Progenitor cell of endocrine pancreas (in vitro differentiated cells): Measurements from ENCODE around the gene ETNK1. TPM values are rescaled to one million over a fixed set of nuclear protein-coding genes. Genes with fewer than 3 reads are reported as not detected.

Source experiments
- DNase-seq: peaks from one replicate; pipeline ENCODE4 v3.0.0; 2021; ENCODE audit warnings: low spot score; ENCODE audit not compliant: unreplicated experiment
- H3K27ac Mint-ChIP-seq: 2 replicates; pipeline ENCODE4 v1.8.0; 2021; ENCODE audit warnings: mild to moderate bottlenecking, moderate library complexity, mixed read lengths
- H3K27me3 Mint-ChIP-seq: 2 replicates; pipeline ENCODE4 v1.8.0; 2021; ENCODE audit warnings: mixed read lengths
- H3K36me3 Mint-ChIP-seq: 2 replicates; pipeline ENCODE4 v1.8.0; 2022; ENCODE audit warnings: mixed read lengths; ENCODE audit not compliant: insufficient read depth
- H3K4me1 Mint-ChIP-seq: 2 replicates; pipeline ENCODE4 v1.8.0; 2021; ENCODE audit warnings: low read depth, mixed read lengths
- H3K4me3 Mint-ChIP-seq: 2 replicates; pipeline ENCODE4 v1.8.0; 2021; ENCODE audit warnings: low read depth, mild to moderate bottlenecking, moderate library complexity, mixed read lengths
- H3K9me3 Mint-ChIP-seq: 2 replicates; pipeline ENCODE4 v1.8.0; 2021; ENCODE audit warnings: low read depth, mixed read lengths
- total RNA-seq: library from RNA; stranded (reverse); gene quantifications from 2 replicates; pipeline ENCODE4 v1.2.1, GENCODE V29; 2021
- TF ChIP-seq, protein P1 (sequence below): fragments of 200-600 bp; sonication (generic); IDR thresholded peaks from one replicate; pipeline ENCODE4 v1.5.0; 2021; ENCODE audit warnings: antibody characterized with exemption, mild to moderate bottlenecking; ENCODE audit not compliant: unreplicated experiment

Gene ETNK1
- total RNA-seq, 1 donor from 2014 or later: 285 TPM

DNA sequence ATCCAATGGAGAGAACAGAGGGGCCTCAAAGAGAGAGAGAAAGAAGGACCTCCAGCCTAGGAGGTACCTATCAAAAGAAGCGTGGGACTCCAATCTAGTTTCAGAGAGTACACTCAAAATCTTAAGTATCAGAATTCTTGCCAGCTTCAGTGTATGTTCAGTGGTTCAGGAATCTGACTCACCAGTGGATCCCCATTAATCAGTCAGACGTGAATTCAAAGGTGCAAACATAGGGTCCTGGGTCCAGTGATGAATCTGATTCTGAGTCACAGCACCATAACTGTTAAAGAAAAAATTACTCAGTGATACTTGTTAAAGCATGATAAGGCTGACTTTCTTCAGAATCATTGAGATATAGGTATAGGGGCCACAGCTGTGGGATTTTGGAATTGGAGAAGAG is 33.2 kb downstream of the ETNK1 start:
- TF ChIP-seq, protein P1, sequence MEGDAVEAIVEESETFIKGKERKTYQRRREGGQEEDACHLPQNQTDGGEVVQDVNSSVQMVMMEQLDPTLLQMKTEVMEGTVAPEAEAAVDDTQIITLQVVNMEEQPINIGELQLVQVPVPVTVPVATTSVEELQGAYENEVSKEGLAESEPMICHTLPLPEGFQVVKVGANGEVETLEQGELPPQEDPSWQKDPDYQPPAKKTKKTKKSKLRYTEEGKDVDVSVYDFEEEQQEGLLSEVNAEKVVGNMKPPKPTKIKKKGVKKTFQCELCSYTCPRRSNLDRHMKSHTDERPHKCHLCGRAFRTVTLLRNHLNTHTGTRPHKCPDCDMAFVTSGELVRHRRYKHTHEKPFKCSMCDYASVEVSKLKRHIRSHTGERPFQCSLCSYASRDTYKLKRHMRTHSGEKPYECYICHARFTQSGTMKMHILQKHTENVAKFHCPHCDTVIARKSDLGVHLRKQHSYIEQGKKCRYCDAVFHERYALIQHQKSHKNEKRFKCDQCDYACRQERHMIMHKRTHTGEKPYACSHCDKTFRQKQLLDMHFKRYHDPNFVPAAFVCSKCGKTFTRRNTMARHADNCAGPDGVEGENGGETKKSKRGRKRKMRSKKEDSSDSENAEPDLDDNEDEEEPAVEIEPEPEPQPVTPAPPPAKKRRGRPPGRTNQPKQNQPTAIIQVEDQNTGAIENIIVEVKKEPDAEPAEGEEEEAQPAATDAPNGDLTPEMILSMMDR: no peak
- Mint-ChIP-seq H3K4me1 (peaks cover 25% of the 10 kb centered on the region), H3K27me3 (no peaks in the 10 kb centered on the region), H3K27ac (peak overlapping the region; percentile 62), H3K36me3 (peaks cover 33% of the 10 kb centered on the region), H3K4me3 (no peak overlapping the region), H3K9me3 (peaks cover 3% of the 10 kb centered on the region)
- DNase-seq: no peak

GRCh38 chr12:22662356-22662755 is 37.4 kb downstream of the ETNK1 start:
- DNase-seq: no peak
- H3K36me3 Mint-ChIP-seq: peaks cover 41% of the 10 kb centered on the region
- peaks cover 28% of the 10 kb centered on the region for H3K4me1 Mint-ChIP-seq
- peak overlapping the region; percentile 28 for H3K27ac Mint-ChIP-seq
- no peaks in the 10 kb centered on the region for H3K27me3 Mint-ChIP-seq
- peaks cover 3% of the 10 kb centered on the region for H3K9me3 Mint-ChIP-seq
- TF ChIP-seq, protein P1: no peak
- H3K4me3 Mint-ChIP-seq: no peak overlapping the region

DNA sequence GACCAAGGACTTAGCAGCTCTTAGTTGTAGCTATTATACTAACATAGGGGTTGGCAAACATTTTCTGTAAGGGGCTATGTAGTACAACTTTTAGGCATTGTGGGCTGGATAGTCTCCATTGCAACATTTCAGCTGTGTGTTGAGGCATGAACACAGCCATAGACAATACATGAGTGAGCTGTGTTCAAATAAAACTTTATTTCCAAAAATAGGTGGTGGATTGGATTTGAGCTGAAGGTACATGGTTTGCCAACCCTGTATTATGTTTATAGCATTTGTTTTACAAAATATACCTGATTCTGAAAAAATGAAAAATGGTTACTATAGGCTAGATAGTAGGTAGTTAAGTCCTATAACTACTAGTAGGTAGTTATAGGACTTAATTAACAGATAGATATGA is 40.5 kb downstream of the ETNK1 start:
- no peaks in the 10 kb centered on the region for H3K9me3 Mint-ChIP-seq
- no peaks in the 10 kb centered on the region for H3K27me3 Mint-ChIP-seq
- peak overlapping the region; percentile 41 for H3K27ac Mint-ChIP-seq
- DNase-seq: no peak
- H3K36me3 Mint-ChIP-seq: peaks cover 29% of the 10 kb centered on the region
- no peak overlapping the region for H3K4me3 Mint-ChIP-seq
- TF ChIP-seq, protein P1: no peak
- H3K4me1 Mint-ChIP-seq: peaks cover 11% of the 10 kb centered on the region

- Mint-ChIP-seq H3K27ac (peak overlapping the region; percentile 26), H3K9me3 (no peaks in the 10 kb centered on the region), H3K4me3 (no peak overlapping the region), H3K4me1 (peaks cover 6% of the 10 kb centered on the region), H3K36me3 (peaks cover 26% of the 10 kb centered on the region), H3K27me3 (no peaks in the 10 kb centered on the region)
- TF ChIP-seq, protein P1: no peak
- no peak for DNase-seq
Observed at GRCh38 chr12:22667122-22667521, 42.2 kb downstream of the ETNK1 start.

- Mint-ChIP-seq H3K4me3 (no peak overlapping the region), H3K4me1 (peaks cover 6% of the 10 kb centered on the region), H3K36me3 (peaks cover 33% of the 10 kb centered on the region), H3K27me3 (no peaks in the 10 kb centered on the region), H3K9me3 (no peaks in the 10 kb centered on the region), H3K27ac (no peak overlapping the region)
- DNase-seq: no peak
- TF ChIP-seq, protein P1: no peak
Observed at GRCh38 chr12:22668441-22668840, 43.5 kb downstream of the ETNK1 start.
